GM12892 (cell line): ENCODE measurements around the gene RHAG. TPM values are rescaled to one million over a fixed set of nuclear protein-coding genes. Genes with fewer than 3 reads are reported as not detected.
"Not testable (repeated sequence)": the region's sequence is repeated elsewhere in the genome, so short reads cannot be mapped to it uniquely, and the experiment has no call there.

Source experiments
- DNase-seq: peaks from one replicate; pipeline ENCODE4 v3.0.0; 2011; ENCODE audit not compliant: insufficient read length
- FAIRE-seq: peaks from 2 replicates; lab custom pipeline; 2011; peaks lifted over from hg19 to GRCh38; lab: Jason Lieb, UNC
- POLR2A ChIP-seq: IDR thresholded peaks from 2 replicates; pipeline ENCODE4 v1.6.1; 2011; ENCODE audit warnings: low read depth, low read length, control low read depth
- POLR2AphosphoS5 ChIP-seq: IDR thresholded peaks from 2 replicates; pipeline ENCODE4 v1.6.1; 2011; ENCODE audit warnings: low read depth, low read length, control low read depth
- TAF1 ChIP-seq: IDR thresholded peaks from 2 replicates; pipeline ENCODE4 v1.6.1; 2011; ENCODE audit warnings: low read depth, mild to moderate bottlenecking, control low read depth, low read length, borderline replicate concordance
- polyA plus RNA-seq: library from polyadenylated mRNA; unstranded; fragments of >200 nt; gene quantifications from one replicate; pipeline ENCODE4 v1.2.1, GENCODE V29; 2012; ENCODE audit warnings: missing spikeins, inconsistent platforms; ENCODE audit not compliant: missing spikeins

RHAG gene
- polyA plus RNA-seq = 0.40 TPM

DNA sequence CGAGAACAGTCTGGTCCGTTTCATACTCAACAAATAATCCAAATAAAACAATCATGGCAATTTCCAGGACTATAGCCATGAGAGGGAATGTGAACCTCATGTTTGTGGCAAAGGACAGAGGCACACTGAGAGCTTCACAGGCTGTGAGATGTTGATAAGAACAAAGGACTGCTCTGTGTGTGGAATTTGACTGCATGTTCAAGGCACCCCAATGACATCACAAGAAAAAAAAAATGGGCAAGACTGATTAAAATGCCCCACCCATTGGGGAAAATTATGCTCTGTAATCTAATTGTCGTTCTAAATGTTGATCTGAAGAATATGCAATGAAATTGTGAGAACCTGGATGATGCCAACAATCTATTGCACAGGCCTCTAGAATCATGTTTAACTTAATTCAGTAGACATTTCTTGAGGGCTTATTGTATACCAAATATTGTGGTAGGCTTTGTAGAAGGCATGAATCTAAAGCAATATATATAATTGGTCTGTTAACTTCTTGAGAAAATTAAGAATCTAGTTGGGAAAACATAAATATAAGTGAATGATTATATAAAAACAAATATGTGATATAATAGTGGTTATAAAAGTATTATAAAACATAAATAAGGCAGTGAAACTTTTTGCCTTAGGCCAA is at the start of gene RHAG:
Gene RHAG, minus strand, starts transcription at position 127 of the 637 bp plus-strand sequence. Its CDS starts 27 bp downstream, at position 100.
- DNase-seq (no peak), FAIRE-seq (no peak)
- TF ChIP-seq POLR2A (no peak), TAF1 (no peak), POLR2AphosphoS5 (no peak)

DNA sequence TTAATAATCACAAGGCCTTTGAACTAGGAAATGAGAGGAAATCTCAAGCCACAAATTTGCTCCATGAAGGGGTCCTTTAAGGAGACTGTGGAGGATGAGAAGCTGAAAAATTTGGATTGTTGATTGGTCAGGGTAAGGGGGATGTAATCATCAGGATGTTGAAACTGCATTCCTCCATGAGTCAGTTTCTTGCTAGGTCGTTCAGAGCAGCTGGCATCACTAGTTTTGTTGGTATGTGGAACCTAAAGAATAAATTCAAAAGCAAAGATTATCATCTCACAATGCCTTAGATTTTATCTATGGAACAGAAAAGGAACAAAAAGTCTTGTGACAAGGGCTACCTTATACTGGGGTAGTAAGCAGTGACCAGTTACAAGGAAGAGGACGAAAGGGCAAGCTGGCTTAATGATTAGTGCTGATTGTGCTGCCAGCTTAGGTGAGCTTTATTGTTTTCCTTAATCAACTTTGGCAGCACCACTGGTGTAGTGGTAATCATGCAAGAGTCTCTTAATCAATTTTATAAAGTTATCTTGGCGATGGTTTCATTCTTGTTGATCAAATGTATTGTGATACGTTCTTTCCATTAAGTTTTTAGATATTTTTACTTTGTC is 40.1 kb upstream of the RHAG start:
- DNase-seq (no peak), FAIRE-seq (no peak)
- TF ChIP-seq TAF1 (no peak), POLR2A (no peak), POLR2AphosphoS5 (no peak)

DNA sequence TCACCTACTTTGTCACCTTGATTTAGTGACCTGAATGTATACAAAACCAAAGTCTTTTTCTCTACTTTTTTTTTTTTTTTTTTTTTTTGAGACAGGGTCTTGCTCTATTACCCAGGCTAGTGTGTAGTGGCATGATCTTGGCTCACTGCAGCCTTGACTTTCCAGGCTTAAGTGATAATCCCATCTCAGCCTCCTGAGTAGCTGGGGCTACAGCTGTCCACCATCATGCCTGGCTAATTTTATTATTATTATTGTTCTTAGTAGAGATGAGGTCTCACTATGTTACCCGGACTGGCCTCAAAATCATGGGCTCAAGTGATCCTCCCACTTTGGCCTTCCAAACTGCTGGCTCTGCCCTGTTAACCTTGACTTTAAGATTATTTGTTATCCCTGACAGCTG is 39.2 kb upstream of the RHAG start:
- DNase-seq (no peak), FAIRE-seq (no peak)
- TF ChIP-seq POLR2A (no peak), POLR2AphosphoS5 (no peak), TAF1 (no peak)

DNA sequence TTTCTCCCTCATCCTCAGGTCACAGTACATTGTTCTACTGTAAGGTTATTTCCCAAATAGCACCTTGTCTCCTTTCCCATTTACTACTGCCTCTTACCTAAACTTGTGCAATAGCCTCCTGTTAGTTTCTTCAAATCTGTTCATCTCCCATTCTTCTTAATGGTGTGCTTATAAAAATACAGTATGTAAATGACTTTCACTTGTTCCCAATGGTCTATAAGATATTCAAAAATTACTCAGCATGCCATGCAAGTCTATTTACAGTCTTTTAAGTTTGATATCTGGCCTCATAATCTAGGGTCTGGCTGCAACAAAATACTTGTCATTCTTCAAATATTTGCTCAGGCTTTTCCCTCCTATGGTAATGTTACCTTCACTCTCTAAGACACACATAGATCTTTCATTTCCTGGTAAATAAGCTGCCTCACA is 31.5 kb upstream of the RHAG start:
- DNase-seq (no peak), FAIRE-seq (no peak)
- TF ChIP-seq POLR2A (no peak), POLR2AphosphoS5 (no peak), TAF1 (no peak)

DNA sequence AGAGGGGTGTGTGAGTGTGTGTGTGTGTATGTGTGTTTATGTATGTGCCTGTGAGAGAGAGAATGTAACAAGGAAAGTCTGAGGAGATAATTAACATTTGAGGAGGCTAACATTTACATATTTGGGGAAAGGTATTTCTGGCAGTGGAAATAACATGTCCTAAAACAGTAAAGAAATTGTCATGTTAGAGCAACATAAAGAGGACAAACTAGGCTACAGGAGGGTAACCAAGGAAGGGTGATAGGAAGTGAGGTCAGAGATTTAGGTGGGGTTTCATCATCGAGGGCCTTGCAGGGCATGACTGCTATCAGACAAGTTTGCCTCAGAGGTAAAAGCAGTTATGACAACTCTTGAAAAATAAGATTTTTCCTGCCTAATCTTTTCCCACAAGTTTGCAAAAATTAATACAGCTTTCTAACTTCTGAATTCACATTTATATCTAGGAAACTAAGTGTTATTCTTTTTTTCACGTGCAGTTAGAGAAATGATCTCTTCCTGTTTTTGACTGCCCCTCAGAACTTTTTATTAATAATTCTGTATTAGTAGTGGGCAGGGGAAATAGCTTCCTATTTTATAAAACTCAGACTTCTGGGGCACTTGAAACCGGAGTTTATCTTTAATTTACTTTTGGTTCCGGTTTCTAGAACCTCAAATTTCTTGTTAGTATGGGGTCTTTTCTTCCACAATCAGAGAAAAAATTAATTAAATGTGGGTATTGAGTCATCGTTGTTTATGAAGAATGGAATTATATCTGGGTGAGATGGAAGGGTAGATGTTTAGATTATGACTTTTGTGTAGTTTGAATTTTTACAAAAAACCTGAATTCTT is 30.5 kb upstream of the RHAG start:
- DNase-seq = no peak
- no peak for FAIRE-seq
- TF ChIP-seq TAF1 = no peak
- TF ChIP-seq POLR2AphosphoS5 = no peak
- TF ChIP-seq POLR2A = no peak

DNA sequence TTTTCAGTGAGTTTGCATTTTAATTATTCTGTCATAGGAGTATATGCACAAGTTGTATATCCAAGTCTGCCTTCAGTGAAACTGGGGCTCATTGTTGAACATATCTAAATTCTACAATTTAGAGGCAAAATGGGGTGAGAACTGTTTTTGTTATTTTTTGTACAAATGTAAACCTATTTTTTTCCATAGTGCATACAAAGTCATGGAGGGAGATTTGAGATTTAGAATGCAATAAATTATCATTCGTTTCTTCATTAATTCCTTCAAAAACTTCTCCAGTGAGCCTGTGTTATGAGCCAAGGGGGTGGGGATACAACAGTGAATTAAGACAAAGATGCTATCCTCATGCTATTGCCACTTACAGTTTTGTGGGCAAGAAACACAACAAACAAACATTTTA is 29.8 kb upstream of the RHAG start:
- TF ChIP-seq TAF1 (no peak), POLR2AphosphoS5 (no peak), POLR2A (no peak)
- no peak for DNase-seq
- FAIRE-seq = no peak

DNA sequence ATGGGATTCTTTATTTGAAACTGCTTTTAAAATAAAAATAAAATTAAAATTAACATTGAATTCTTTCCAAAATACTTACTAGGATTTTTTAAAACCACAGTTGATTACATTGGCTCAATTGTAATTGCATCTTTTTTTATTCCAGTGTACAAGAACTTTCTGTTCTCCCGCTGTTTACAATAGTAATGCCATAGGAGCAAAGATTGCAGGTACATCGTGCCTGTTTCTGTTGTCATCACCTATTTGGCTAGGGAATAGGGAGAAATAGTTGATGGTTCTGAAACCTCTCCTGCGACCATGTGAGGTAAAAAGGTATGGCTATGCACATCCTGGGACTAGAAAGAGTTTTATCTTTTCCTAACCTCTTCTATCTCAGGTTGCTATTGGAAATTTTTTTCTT is 28.2 kb upstream of the RHAG start:
- no peak for DNase-seq
- TF ChIP-seq TAF1 (no peak), POLR2AphosphoS5 (no peak)
- FAIRE-seq = no peak

DNA sequence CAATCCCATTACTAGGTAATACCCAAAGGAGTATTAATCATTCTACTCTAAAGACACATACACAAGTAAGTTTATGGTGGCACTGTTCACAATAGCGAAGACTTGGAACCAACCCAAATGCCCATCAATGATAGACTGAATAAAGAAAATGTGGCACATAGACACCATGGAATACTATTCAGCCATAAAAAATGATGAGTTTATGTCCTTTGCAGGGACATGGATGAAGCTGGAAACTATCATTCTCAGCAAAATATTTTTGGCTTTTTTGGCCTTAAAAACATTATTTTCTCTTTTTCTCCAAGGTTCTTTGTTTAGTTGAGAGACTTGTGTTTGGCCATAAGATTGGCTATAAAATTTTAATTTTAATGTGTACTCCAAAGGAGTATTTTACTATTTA is 27.4 kb upstream of the RHAG start:
- FAIRE-seq = not testable (repeated sequence)

DNA sequence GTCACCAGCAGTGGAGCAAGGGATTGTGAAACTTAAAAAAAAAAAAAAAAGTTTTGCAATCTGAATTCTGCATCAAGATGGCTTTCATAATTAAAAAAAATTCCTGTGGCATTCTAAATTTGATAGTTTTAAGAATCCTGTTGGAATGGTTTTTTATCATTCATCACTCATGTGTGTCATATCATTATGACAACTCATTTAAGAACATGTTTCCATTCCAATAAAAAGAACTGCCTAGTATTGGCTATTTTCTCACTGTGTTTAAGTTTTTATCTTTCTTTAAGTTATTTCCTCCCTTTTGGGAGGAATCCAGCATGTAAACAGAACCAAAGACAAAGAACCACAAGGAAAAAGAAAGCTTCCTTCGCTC is 26.2 kb upstream of the RHAG start:
- DNase-seq = no peak
- no peak for TF ChIP-seq TAF1
- TF ChIP-seq POLR2A = no peak
- no peak for TF ChIP-seq POLR2AphosphoS5
- FAIRE-seq = no peak

More for the DNA sequence above, 27.4 kb upstream of the RHAG start:
- DNase-seq = not testable (repeated sequence)

DNA sequence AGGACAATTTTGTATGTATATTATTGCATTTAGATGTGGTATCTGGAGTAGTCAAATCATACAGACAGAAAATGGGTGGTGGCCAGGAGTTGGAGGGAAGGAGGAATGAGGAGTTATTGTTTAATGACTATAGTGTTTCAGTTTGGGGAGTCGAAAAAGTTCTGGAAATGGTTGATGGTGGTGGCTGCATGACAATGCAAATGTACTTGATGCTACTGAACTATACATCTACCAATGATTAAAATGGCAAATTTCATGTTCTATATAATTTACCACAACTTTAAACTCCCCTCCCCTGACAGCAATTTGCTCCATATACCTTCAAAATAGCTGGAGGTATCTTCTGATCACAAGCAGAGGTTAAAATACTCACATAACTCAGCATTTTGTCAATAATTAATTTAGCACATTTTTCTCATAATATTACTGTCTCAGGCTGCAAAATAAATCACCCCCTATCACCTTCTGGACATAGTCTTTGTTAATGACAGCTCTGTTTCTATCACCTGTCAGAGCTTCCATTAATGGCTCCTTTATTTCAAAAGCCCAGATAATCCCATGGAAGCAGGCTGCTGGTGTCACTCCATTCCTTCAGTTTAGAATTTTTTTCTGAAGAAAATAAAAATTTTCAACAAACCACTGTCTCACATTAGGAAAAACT is 25.7 kb upstream of the RHAG start:
- DNase-seq = no peak
- FAIRE-seq = no peak
- TF ChIP-seq POLR2AphosphoS5 = no peak
- no peak for TF ChIP-seq POLR2A
- TF ChIP-seq TAF1 = no peak

DNA sequence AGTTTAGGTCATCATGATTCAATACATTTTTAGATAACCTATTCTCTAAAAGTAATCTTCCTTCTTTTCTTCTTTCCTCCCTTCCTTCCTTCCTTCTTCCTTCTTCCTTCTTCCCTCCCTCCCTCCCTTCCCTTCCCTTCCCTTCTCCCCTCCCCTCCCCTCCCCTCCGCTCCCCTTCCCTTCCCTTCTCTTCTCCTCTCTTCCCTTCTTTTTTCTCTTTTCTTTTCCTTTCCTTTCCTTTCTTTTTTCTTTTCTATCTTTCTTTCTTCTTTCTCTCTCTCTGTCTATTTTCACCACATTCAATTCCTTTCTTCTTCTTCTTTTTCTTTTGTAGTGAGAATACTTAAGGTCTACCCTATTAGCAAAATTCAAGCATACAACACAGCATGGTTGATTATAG is 17.3 kb upstream of the RHAG start:
- no peak for TF ChIP-seq POLR2AphosphoS5
- no peak for TF ChIP-seq TAF1
- no peak for TF ChIP-seq POLR2A
- FAIRE-seq (no peak), DNase-seq (no peak)

DNA sequence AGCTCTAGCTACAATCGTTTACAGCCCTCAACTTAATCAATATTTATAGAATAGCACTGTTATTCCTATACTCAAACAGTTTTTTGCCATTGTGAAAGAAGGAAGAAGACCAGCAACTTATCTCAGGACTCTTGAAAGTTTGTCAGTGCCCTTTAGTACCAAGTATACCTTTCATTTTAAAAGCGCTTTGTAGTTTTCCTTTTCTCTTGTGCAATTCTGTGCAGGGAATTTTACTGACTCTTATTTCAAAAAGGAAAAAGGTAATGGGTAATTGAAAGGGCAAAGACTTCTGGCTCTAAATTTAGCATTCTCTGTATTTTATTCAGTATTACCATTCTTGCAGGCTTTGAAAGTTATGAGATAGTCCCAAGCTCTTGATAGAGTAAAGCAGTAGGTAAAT is 16.8 kb upstream of the RHAG start:
- no peak for FAIRE-seq
- TF ChIP-seq TAF1 (no peak), POLR2AphosphoS5 (no peak)
- no peak for DNase-seq
